Smooth muscle cell of the pulmonary artery (primary cell): ENCODE data around the gene KDM4D. TPM values are rescaled to one million over a fixed set of nuclear protein-coding genes. Genes with fewer than 3 reads are reported as not detected.

Experiments
- total RNA-seq: library from RNA; depleted of rRNA; stranded (reverse); fragments of >200 nt; gene quantifications from 2 replicates; pipeline ENCODE4 v1.2.3, GENCODE V29; 2014

Gene KDM4D
- total RNA-seq, result 0.36 and 0.52 TPM in 2 replicates

GRCh38 chr11:94973099-94973968, at the start of gene KDM4D, which contains the start of gene CWC15:
KDM4D (plus strand) TSS chr11:94973709; CDS start chr11:94997373, 23,664 bp downstream.
CWC15 (minus strand) TSS chr11:94973556; CDS start chr11:94972185, 1,371 bp downstream.

GRCh38 chr11:95024958-95025357, 51.4 kb downstream of the KDM4D start, which contains the start of gene KDM4E:
KDM4E (plus strand) TSS chr11:95025258; CDS start chr11:95025558, 300 bp downstream.

Other genes with a start within 250 kb of the KDM4D start
- 55.7 and 85.8 TPM in 2 replicates for gene AMOTL1, start 205.4 kb upstream of the KDM4D start, total RNA-seq
- gene CWC15, start 153 bp upstream of the KDM4D start, total RNA-seq, result 20.3 and 20.7 TPM in 2 replicates
- not detected in 2 replicates for gene KDM4E, start 51.5 kb downstream of the KDM4D start, total RNA-seq
- not detected in 2 replicates for gene KDM4F, start 75.7 kb downstream of the KDM4D start, total RNA-seq
- 26.2 and 27.0 TPM in 2 replicates for gene SRSF8, start 93.2 kb downstream of the KDM4D start, total RNA-seq
- 82.5 and 112 TPM in 2 replicates for gene ENDOD1, start 116.1 kb downstream of the KDM4D start, total RNA-seq